NCI-H2171 (cell line): ENCODE measurements around the gene ARID1B.

Experiments used
- DNase-seq: peaks from one replicate; lab custom pipeline; 2025; lab: John Stamatoyannopoulos, UW

The ARID1B gene

GRCh38 chr6:156879591-156879990 lies 102.4 kb downstream of the ARID1B start:
- DNase-seq = no peak

- no peak for DNase-seq
Observed at GRCh38 chr6:156880913-156881312, 103.7 kb downstream of the ARID1B start.

- DNase-seq = no peak
Observed at GRCh38 chr6:156881687-156882629, 104.8 kb downstream of the ARID1B start.

- DNase-seq = no peak
Observed at GRCh38 chr6:156883497-156884252, 106.5 kb downstream of the ARID1B start.

- no peak for DNase-seq
Observed at GRCh38 chr6:156884306-156884705, 107.1 kb downstream of the ARID1B start.

- DNase-seq = no peak
Observed at GRCh38 chr6:156885562-156885961, 108.4 kb downstream of the ARID1B start.

- no peak for DNase-seq
Observed at GRCh38 chr6:156886409-156886808, 109.2 kb downstream of the ARID1B start.

- DNase-seq = no peak
Observed at GRCh38 chr6:156887623-156888269, 110.6 kb downstream of the ARID1B start.

GRCh38 chr6:156889469-156889868 lies 112.3 kb downstream of the ARID1B start:
- DNase-seq = no peak

GRCh38 chr6:156889986-156890385 lies 112.8 kb downstream of the ARID1B start:
- no peak for DNase-seq

GRCh38 chr6:156890627-156891314 lies 113.6 kb downstream of the ARID1B start:
- DNase-seq = no peak

GRCh38 chr6:156897907-156898531 lies 120.8 kb downstream of the ARID1B start:
- no peak for DNase-seq

GRCh38 chr6:156899071-156899470 lies 121.9 kb downstream of the ARID1B start:
- no peak for DNase-seq

- DNase-seq = no peak
Observed at GRCh38 chr6:156899532-156900135, 122.5 kb downstream of the ARID1B start.

GRCh38 chr6:156900292-156900691 lies 123.1 kb downstream of the ARID1B start:
- no peak for DNase-seq

GRCh38 chr6:156901309-156902019 lies 124.3 kb downstream of the ARID1B start:
- DNase-seq = no peak

GRCh38 chr6:156902782-156903181 lies 125.6 kb downstream of the ARID1B start:
- DNase-seq = no peak

- no peak for DNase-seq
Observed at GRCh38 chr6:156904176-156904967, 127.2 kb downstream of the ARID1B start.

- DNase-seq = no peak
Observed at GRCh38 chr6:156905801-156906200, 128.6 kb downstream of the ARID1B start.

- no peak for DNase-seq
Observed at GRCh38 chr6:156906451-156906850, 129.3 kb downstream of the ARID1B start.
